Peyer's patch (tissue), 4 donors: Measurements from ENCODE around the gene MYOM3.

Experiments
- CTCF ChIP-seq, 6 experiments: fragments of 450-650 bp in 4 of 6; fragments of 200-600 bp in 2 of 6; sonication (generic) in 1 of 6; IDR thresholded peaks; one replicate each; pipeline ENCODE4 v1.5.1; 2017 to 2019; ENCODE audit warnings: antibody characterized with exemption in 6 of 6, mild to moderate bottlenecking in 3 of 6, moderate library complexity in 1 of 6
- POLR2A ChIP-seq, 2 donors: fragments of 450-650 bp; IDR thresholded peaks; one replicate each; pipeline ENCODE4 v1.5.1; 2017; ENCODE audit warnings: antibody characterized with exemption in 2 of 2, mild to moderate bottlenecking in 2 of 2, moderate library complexity in 2 of 2

- TF ChIP-seq POLR2A (IDR thresholded peaks at IDR 0.05) (no peak), CTCF (IDR thresholded peaks at IDR 0.05) (no peak)
Measured at GRCh38 chr1:24136956-24137539, 25.1 kb upstream of the MYOM3 start.
